HG02642 (cell line): ENCODE measurements around the gene CFDP1.

Source experiments
- ATAC-seq: cut with Tn5 transposase; IDR thresholded peaks from one replicate; pipeline ENCODE4 v1.9.1; 2021; ENCODE audit warnings: mild to moderate bottlenecking; ENCODE audit not compliant: unreplicated experiment, poor library complexity

CFDP1 gene

DNA sequence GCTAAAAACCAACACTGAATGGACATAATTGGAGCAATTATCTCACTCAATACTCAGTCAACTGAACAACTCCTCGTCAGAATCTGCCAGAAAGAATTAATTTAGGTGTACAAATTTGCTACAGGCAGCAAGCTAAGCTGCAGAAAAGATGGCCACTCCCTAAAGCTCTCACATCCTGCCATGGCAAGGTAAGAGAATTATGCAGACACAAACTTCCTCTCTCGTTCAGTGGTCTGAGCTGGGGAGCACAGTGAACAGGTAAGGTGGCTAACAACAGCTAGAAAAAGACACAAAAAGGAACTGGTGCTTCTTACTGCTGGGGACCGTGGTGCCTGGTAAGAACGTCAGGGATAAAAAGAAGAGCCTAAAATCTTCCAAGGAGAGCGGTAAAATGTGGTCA, 107.0 kb downstream of the CFDP1 start:
- ATAC-seq: no peak

DNA sequence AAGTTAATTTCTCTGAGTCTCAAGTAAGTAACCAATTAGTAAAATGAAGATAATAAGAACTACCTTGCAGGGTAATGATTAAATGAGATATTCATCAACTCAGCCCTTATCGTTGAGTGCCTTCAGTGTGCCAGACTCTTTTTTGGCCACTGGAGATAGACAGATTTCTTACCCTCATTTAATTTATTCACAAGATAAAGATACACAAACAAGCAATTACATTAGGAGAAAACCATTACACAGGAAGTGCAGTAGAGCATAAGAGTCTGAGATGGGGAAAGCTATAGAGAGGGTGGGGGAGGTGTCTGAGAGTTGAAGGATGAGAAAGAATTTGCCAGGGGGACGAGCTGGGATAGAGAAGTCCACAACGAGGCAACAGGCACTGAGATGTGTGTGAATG, 109.4 kb downstream of the CFDP1 start:
- ATAC-seq: no peak

- no peak for ATAC-seq
These were observed 110.1 kb downstream of the CFDP1 start for GRCh38 chr16:75323198-75323597.

- ATAC-seq: no peak
These were observed 110.6 kb downstream of the CFDP1 start for GRCh38 chr16:75322740-75323139.

- no peak for ATAC-seq
These were observed 112.9 kb downstream of the CFDP1 start for GRCh38 chr16:75320435-75320834.

- ATAC-seq: peak; percentile 81
These were observed 113.5 kb downstream of the CFDP1 start for GRCh38 chr16:75319513-75320411.

- ATAC-seq: no peak
These were observed 114.6 kb downstream of the CFDP1 start for GRCh38 chr16:75318737-75319136.

- ATAC-seq: no peak
These were observed 115.8 kb downstream of the CFDP1 start for GRCh38 chr16:75317532-75317931.

DNA sequence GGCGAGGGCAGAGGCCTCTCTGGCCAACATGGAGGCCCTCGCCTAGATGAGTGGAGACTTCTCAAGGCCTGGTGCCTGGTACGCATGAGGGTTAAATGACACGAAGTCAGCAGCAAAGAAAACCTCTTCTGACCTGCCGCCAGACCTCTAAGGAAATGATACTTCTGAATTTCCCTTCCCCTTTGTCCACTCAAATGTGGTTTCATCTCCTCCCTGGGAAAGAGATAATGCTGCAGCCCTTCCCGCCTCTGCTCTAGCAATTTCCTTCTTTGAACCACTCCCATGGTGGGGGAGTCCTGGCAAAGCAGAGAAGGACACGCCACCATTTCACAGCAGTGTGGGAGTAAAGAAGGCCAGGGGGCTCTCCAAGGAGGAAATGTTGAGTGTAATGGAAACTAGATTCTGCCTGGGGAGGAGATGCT, 116.2 kb downstream of the CFDP1 start:
- ATAC-seq: no peak

DNA sequence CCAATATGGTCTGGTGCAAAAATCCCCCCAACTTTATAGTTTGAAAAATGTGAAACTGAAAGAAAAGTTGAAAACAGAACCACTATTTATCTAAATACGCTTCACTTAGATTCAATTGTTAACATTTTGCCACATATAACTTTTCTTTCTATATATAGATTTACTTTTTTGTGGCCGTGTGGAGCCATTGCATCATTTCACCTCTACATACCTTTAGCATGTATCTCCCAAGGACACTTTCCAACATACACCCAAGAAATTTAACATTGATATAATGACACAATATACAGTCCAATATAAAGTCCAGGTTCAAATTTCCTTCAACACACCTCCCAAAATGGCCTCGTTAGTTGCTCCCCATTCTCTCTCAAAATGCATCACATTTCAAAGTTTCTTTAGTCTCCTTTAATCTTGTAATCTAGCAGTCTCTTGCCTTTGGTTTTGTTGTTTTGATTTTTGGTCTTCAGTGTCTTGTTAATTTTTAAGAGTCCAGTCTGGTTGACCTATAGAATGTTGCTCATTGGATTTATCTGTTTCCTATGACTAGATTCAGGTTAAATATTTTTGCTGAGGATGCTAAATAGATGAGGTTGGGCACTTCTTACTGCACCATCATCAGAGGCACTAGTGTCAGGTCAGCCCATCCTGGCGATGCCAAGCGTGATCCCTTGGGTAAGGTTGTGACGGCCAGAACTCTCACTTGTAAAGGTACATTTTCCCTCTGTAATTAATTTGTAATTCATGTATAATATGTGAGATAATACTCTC, 117.6 kb downstream of the CFDP1 start:
- no peak for ATAC-seq

DNA sequence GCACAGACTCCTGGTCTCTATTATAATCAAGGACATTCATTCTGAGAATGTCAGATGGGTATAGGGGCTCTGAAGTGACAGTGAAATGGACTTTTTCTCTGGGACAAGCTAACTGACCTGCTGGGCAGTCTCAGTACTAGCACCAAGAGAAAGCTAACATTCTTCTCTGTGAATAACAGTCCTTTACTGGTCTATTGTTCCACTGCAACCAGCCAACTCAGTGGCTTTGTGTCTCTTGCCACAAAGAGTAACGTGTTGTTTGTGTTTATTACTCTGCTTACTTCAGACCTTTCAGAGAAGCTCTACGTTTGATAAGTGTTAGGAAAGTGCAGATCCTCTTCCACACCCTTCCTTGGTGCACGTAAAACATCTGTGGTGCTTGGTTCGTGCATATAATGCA, 120.4 kb downstream of the CFDP1 start:
- no peak for ATAC-seq

- ATAC-seq: no peak
These were observed 121.8 kb downstream of the CFDP1 start for GRCh38 chr16:75311383-75311938.

DNA sequence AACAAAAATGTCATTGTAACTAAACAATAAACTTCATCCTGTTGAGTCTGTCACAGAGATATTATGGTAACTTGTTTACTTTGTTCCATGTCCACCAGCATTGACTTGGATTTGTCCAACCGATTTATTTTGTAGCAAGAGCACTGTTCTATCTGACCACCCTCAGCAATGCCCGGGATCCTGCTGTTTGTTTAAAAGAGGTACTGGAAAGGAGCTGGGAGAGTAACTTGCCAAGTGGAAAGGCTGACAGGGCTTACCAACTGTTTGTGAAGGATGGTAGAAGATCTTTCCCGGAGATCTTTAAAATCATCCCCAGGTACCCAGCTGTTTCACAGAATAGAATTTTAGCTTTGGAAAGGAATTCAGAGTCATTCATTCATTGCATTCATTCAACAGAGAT, 122.8 kb downstream of the CFDP1 start:
- no peak for ATAC-seq

DNA sequence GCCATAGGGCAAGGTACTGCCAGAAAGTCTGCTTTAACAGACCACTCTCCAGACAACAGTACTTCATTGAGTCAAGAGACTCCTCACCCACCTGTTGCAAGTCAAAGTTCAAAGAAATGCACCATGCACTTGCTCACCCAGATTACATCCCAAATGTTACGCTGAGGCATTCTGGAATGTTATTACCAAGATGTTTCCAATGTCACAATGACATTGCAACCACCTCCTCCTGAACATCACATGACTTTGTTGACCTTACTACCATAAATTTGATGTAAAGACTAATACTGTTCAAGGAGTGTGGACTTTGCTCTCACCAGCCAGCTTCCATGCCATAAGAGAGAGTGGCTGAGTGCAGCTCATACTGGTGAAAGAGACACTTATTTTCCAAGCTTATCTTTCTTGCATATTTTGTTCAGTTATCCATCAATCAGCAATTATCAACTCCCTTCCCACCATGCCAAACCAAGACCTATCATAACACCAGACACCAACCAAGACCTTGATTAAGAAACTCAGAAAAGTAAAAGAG, 123.3 kb downstream of the CFDP1 start:
- no peak for ATAC-seq

GRCh38 chr16:75309156-75309555, 124.1 kb downstream of the CFDP1 start:
- no peak for ATAC-seq

DNA sequence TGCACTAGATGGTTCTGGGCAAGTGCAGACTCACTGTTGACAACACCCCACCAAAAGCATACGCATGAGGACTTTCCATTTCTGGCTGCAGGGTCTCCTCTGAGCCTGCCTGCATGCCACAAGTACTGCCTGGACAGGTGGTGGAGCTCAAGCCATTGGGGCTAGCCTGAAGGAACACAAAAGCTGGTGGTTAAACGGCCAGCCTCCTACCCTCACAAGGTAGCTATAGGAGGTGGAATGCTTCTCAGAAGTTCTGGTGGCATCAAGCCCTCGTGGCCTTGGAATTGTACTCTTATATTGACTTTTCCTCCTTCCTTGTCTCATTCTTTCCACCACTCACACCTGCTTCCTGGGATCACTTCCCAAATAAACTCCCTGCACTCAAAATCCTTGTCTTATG, 125.3 kb downstream of the CFDP1 start:
- no peak for ATAC-seq

DNA sequence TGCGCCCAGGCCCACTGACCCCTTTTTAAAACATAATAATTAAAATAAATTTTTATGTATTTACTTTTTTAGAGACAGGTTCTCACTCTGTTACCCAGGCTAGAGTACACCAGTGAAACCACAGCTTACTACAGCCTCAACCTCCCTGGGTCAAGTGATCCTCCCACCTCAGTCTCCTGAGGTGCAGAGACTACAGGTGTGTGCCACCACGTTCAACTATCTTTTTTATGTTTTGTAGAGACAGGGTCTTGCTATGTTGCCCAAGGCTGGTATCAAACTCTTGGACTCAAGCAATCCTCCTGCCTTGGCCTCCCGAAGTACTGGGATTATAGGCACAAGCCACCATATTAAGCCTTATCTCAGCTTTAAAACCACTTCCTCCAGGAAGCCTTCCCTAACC, 125.8 kb downstream of the CFDP1 start:
- ATAC-seq: no peak

DNA sequence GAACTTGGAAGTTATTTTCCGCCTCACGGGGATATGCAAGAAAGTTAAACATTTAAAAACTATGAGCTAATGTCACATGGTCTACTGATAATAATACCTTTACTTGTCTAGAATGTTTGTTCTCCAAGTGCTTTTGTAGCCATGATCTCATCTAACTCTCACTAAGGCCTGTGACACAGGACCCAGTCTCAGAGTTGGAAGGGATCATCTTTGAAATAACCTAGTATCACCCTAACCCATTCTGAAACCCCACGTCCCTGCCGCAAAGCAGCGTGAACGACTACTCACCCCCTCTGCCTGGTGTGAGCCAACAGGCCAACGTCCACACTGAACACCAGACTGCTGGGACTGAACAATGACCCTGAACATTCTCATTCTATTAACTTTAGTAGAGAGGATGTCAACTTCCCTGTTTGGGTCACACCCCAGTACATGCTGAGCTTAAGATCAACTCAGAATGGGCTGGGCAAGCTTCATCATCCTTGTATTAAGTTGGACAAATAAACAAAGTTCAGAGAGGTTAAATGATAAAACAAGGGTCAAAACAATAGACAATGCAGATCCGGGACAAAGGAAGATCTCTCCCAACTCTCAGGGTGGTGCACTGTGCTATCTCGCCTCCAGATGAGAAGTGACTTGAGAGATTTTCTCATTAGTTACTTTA, 127.1 kb downstream of the CFDP1 start:
- no peak for ATAC-seq

- ATAC-seq: peak; percentile 83
These were observed 127.8 kb downstream of the CFDP1 start for GRCh38 chr16:75305364-75306098.
